Right renal cortex interstitium (tissue), 3 donors: ENCODE results near the gene GNG12. TPM values are rescaled to one million over a fixed set of nuclear protein-coding genes. Genes with fewer than 3 reads are reported as not detected.

Source experiments
- DNase-seq, 3 donors: peaks; one replicate each; pipeline ENCODE4 v3.0.0-alpha.2; 2013; ENCODE audit warnings: low read depth in 3 of 3, low spot score in 2 of 3
- polyA plus RNA-seq, 3 donors: library from polyadenylated mRNA; unstranded; fragments of 120-200 nt; gene quantifications; one replicate each; pipeline ENCODE4 v1.2.1, GENCODE V29; 2013; ENCODE audit not compliant: insufficient read length in 3 of 3

Gene GNG12
- polyA plus RNA-seq, 3 donors, result 103 to 112 (median 110) TPM

DNA sequence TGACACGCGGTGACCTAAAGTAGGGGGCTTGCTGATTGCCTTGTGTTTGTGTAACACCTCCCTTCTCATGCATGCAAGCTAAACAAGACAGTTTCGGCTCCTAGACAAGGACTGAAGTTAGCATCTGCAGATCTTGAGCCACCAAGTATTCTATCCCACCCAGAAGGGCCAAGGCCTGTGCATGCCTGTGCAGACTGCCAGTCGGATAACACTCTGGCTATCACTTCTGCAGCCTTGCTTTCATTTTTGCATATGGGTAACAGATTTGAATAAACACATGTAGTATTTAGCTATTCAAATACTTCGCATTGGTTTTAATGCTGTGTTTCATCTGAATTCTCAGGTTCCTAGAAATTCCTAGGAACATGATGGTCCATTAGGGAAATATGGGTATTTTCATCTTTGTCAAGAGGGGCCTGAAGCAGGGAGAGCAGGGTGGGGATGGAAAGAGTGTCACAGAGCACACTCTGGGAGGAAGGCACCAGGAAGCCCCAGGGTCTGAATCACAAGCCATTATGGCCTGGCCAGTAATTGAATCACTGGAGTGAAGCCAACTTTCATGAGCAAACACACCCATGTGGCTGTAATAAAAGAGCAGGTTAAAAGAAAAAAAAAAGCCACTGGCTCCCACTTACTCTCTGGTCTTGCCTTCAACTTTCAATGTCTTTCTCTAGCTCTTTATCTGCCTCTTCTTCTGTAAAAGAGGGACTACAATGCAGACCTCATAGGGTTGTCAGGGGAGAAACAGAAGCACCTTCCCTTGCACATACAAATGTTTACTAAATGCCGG, 120.0 kb downstream of the GNG12 start:
- DNase-seq, result no peak

DNA sequence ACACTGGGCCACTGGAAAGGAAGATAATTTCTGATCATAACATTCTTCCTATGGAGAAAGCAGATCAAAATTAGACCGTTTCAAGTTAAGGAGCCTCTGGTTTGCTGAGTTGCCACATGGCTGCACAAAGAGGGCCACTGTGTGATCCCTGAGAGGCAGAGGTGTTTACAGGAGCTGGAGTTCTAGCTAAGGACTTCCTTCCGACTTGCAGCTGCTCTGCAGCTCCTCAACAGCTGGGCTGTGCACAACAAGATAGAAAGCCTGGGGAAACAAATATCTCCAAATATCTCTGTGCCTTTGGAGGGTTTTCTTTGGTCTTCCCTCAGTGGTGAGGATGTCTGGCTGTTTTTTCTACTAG, 121.4 kb downstream of the GNG12 start:
- no peak for DNase-seq

DNA sequence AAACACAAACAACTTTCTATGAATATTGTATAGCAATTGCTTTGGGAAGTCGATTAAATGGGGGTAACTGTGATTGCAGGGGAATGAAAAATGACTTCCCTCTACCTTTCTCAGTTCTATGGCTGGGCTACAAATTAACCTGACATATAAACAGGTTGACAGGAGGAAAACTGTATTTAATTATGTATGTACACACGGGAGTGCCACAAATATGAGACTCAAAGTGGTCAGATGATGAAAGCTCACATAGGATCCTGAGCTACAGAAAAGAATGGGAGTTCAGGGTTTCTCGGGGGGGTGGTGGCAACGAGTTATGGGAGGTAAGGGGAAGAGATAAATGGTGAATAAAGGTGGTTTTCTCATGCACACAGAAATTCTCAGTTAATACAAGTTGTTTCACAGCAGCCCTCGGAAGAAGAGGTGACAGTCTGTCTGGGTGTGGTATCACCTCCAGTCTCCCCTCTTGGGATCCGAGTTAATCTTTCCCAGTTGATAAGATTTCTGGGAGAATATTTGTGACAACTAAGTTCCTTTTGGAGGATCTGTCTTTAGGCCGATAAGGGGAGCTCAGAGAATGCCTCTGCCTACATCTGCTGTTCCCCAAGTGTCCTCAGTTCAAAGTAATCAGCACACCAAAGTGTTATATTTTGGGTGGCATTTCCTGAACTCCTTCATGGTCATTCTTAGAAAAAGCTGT, 122.0 kb downstream of the GNG12 start:
- no peak for DNase-seq

DNA sequence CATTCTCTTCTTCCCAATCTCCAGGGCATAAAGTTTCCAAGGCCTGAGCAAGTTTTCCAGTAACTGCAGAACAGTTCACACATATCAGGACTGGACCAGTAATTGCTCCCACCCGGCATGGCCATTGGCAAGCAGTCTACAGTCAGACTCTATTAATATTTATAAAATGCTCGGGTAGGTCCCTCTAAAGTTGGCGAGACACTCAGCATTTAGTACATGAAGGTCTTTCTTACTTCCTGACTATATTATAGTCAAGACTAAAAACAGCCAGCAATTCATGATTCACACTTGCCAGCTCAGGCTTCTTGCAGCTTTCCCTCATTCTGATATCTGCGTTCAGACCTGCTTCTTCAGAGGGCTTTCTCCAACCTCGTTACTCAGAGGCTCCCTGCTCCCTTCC, 122.8 kb downstream of the GNG12 start:
- no peak for DNase-seq

DNA sequence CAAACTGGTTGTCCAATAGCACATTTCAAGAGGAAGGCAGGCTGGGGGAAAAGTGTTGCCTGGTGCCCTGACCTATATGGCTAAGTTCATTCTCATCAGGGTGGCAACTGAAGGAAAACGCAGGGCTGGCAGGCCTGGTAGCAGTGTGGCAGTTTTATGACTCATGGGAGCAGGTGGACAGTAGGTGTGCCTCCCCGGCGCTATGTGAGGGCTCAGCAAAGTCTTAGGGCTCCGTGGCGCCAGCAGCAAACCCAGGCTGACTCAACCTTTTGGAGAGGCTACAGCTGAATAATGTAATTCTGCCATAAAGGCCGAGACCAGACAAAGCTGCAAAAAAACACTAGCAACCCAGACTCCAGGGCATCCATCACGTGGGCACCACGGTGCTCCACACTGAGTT, 124.7 kb downstream of the GNG12 start:
- no peak for DNase-seq

DNA sequence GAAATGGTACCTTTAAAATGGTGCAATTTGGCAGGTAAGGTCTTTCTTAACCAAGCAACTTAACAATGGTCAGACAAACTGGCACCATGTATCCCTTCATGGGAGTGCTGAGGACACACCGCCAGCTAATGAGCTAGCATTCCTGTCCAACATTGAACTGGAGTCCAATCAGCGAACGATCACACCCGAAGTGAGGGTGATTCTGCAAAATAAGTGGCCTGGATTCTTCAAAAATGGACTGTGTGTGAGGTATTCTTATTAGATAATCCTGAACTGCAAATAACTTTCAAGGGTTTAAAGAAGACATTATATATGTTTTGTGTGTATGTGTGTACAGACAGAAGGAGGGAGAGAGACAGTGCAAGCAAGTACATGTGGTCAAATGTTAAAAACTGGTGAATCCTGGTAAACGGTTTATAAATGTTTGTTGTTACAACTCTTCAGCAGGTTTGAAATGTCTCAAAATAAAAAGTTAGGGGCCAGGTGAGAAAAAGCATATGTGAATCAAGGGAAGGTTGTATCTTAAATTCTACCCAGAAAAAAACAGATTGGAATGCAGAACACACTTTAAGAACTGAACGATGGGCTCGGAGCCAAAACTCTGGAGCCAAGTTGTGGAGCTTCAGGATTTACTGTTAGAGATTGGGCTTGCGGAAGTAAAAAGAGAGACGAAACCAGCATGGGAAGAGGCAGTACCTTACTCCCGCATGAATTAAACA, 127.4 kb downstream of the GNG12 start:
- no peak for DNase-seq

DNA sequence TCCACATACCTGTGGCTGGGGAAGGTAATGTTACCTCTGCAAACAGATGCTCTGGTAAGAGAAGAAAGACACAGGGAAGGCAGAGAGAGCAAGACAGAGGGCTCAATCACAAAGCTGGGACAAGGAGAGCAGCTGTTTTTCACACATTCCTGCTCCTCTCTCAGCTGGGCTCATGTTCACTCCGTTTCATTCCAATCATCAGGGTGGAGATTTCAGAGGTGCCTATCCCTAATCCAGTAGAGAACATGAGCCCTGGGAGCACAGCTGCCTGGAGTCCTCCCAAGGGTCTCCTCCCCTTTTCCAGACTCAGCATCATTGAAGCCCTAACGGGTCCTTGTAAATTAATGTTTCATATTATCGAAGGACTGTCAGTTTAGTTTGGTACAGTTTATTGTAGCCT, 128.9 kb downstream of the GNG12 start:
- no peak for DNase-seq

DNA sequence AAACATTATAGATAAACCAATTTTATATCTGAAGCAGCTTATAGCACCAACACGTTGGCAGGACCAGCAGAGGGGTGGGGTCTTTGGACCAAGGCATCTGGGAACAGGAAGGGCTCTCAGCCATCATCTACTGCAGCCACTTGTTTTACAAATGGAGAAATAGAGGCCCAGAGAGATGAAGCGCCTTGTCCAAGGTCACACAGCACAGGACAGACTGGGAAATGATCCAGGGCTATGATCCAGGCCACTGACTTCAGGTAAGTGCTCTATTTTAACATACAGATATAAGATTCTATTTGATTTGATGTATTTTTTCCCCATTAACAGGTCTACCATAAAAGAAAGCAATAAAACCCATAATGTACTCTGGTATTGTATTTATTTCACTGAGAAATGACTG, 131.4 kb downstream of the GNG12 start:
- no peak for DNase-seq

DNA sequence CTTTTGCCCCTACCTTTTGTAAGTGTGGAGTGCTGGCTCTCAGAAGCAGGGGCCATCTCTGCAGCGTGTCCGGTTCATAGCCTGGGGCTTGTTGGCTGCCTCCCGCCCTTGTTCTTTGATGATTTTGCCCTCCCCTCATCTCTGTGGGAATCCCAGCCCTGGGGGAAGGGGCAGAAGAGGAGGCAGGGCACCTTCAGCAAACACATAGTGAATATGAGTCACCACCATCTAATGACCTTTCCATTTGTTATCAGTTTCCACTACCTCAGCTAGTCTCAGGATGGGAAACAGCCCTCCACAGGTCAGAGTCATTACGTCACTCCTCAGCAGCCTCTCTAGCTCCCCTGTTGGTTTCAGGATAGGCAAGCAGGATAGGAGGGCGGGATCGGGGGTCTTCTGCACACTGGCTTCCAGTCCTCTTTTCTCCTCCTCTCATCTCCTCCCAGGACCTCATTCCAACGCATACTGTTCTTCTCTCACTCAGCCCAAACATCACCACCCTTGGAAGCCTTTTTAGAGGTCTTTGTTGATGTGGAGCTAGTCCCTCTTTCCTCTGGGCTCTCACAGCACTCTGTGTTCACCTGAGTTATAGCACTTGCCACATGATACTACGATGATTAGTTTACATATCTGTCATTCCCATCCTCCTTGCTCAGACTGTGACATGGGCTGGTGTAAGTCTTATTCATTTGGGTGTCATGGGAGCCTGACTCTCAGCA, 132.4 kb downstream of the GNG12 start:
- DNase-seq, result no peak

DNA sequence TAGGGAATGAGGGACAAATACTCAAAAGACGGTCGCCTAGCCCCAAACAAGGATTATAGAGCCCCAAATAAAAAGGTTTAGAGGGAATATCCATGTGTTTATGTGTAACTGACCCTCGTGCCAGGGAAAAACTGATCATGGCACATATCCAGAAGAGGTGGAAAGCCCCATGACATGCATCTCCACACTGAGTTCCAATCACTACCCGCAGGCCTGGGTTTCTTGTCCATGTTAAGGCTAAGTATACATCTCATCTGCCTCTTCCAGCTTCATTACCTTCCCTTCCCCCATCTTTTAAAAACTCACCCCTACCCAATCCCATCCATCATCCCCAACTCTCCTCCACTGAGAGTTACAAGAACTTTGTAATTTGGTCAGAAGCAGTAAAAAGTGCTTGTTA, 133.0 kb downstream of the GNG12 start:
- DNase-seq, result no peak

DNA sequence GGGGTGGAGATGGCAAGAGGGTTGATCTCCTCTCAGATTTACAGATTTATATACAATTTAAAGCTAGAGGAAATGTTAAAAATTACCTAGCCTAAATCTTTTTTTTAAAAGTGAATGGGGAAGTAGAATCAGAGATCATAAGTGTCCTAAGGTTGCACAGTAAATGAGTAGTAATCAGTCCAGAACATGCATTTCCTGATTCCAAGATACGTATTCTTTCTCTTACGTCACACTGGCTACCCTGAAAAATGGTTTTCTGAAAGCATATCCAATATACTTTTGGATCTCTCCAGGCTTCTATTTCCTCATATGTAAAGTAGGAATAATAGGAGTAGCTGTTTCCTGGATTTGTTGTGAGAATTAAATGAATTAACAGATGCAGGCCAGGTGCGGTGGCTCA, 136.6 kb downstream of the GNG12 start:
- no peak for DNase-seq

DNA sequence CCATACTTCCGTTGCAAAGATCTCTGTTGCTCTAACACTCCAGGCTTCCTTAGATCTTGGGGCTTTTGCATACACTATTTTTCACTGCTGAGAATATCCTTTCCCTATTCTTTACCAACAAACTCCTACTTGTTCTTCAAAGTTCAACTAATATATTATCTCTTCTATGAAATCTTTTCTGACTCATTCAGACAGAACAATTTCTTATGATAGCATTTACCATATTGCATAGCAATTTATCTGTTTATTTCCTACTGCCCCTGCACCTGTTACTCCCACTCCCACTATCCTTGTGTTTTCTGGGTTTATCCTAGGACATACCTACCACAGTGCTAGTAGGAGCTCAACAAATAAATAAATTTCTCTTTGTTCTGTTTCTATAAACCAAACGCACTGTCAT, 137.3 kb downstream of the GNG12 start:
- no peak for DNase-seq

DNA sequence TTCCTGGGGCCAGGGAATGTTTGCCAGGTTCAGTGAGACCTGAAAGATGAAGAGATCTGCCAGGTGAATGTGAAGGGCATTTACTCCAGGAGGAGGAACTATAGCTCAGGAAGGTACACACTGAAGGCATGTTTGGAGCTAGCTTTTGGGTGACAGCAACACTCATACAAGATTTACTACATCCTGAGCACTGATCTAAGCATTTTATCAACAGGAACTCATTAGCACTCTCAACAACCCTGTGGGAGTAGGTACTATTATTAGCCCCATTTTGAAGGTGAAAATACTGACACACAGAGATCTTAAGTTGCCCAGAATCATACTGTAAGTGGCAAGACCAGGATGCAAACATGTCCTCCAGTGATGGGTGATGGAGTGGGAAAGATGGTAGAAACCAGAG, 141.6 kb downstream of the GNG12 start:
- DNase-seq, result no peak

DNA sequence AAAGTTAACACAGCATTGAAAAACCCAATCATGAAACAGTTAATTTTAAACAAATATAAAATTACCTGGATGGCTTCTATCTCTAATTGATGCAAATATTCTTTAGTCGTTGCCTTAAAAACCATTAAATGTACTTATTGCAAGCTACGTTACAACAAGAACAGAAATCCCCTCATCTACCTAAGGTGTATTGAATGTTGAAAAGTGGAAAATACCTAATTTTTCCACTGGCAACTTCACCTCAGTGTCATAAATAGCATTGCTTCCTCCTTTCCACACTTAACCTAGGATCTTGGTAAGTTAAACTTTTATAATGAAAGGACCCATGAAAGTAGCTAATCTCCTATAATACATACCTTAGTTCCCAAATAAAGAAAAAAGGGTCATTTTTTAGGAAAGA, 142.9 kb downstream of the GNG12 start:
- no peak for DNase-seq

DNA sequence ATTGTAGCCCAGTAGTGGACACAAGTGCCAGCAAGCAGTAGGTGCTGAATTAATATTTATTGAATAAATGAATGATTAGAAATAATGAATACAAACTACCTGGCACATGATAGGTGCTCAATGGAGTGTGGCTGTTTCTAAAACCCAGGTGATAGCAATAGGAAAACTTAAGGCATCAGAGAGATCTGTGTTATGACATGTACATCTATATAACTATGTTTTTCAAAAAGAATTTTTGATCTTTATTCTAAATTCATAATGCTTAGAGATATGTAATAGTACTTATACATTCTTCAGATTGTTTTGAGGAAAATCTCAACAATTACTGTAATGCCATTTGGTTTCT, 143.3 kb downstream of the GNG12 start:
- DNase-seq, result no peak

DNA sequence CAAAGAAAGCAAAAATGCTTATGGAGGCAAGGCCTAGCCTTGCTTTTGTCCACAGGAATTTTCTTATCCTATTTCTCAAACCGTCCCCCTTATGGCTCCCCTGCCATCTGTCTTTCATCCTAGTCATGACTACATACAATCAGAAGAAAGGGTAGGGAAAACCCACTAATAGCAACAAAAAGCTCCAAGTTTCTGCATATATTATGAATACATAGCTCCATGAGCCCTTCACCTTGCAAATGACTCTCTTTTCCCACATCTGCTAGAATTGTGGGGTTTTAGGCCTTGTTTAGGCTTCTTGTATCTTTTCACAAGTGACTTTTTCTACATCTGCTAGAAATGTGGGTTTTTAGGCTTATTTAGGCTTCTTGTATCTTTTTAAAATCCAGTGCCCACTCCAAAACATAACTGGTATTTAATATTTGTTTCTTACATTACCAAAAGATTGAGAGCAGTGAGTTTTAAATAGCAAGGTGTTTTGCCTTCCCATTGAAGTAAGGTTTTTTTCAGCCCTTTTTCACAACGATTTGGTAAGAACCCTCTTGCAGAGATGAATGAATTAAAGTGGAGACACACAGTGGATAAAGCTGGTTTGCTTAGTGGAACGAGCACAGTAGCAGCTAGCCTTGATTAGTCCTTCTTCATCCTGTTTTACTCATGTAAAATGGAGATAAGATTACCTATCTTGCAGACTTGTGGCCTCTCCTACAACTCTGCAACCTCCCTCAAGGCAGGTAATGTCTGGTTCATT, 143.8 kb downstream of the GNG12 start:
- no peak for DNase-seq

DNA sequence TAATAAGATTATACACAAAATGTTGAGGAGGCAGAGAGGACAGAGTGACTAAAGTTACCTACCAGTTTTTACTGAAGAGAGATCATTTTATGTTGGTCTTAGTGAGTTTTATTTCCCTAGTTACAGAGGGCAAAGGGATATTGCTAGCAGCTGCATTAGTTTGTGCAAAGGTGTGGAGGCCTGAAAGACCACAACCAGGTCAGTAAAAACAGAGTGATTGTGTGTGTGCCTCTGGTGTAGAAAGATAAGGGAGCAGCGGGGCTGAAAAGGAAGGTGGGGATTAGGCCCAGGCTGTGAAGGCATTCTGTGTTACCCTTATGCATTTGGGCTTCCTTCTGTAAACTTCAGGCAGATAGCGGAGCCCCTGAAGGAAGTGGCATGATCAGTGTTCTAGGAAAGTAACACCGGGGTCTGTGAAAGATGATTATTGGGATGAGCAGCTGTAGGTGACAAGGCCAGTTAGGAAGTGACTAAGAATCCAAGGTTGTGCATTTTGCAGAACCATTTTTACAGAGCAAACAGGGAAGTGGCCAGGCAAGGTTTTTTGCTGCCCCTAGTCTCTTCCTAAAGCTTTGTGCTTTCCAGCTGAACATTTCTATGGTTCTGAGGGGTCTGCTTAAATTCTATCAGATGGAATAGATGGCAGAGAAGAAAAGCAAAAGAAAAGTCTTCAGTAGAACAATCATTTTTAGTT, 144.6 kb downstream of the GNG12 start:
- DNase-seq, result no peak

DNA sequence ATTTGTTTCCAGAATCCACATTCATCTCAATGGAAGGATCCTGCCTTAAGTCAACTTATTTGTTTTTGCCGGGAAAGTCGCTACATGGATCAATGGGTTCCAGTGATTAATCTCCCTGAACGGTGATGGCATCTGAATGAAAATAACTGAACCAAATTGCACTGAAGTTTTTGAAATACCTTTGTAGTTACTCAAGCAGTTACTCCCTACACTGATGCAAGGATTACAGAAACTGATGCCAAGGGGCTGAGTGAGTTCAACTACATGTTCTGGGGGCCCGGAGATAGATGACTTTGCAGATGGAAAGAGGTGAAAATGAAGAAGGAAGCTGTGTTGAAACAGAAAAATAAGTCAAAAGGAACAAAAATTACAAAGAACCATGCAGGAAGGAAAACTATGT, 145.6 kb downstream of the GNG12 start:
- no peak for DNase-seq

DNA sequence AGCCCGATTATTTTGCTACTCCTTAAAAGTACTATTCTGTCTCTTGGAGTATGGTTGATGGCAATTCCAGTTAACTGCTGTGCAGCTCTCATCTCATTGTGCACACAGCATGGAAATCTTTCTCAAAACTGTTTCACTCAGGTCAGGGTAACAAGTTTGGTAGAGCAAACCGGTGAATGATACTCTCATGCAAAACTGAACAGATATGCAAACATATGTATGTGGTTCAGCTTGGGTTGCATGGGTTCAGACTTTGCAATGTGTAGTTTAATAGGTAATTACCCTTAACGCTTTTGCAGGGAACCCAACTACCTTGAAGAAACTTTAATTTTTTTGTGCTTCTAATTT, 146.1 kb downstream of the GNG12 start:
- no peak for DNase-seq
